GM12864 (cell line): ENCODE measurements around the gene HOTAIR.

Experiments used
- DNase-seq: peaks from one replicate; pipeline ENCODE4 v3.0.0-alpha.2; 2011; ENCODE audit warnings: low read depth
- H3K4me3 ChIP-seq: 2 replicates; pipeline ENCODE4 v1.5.1; 2011; ENCODE audit warnings: mild to moderate bottlenecking, low read depth, low read length, control low read depth
- CTCF ChIP-seq: IDR thresholded peaks from 2 replicates; pipeline ENCODE4 v1.5.1; 2011; ENCODE audit warnings: low read depth, mild to moderate bottlenecking, moderate library complexity, low read length, control low read depth, inconsistent platforms; ENCODE audit errors: missing control alignments

Gene HOTAIR

GRCh38 chr12:53941750-53942149 lies 33.0 kb downstream of the HOTAIR start:
- DNase-seq: no peak
- H3K4me3 ChIP-seq: no peak overlapping the region
- no peak for TF ChIP-seq CTCF

- H3K4me3 ChIP-seq: no peak overlapping the region
- no peak for DNase-seq
- no peak for TF ChIP-seq CTCF
Observed at GRCh38 chr12:53941187-53941586, 33.6 kb downstream of the HOTAIR start.

- no peak for DNase-seq
- no peak for TF ChIP-seq CTCF
Observed at GRCh38 chr12:53940443-53941014, 34.2 kb downstream of the HOTAIR start.

GRCh38 chr12:53939141-53940108 lies 35.3 kb downstream of the HOTAIR start:
- no peak for DNase-seq
- TF ChIP-seq CTCF: no peak
- H3K4me3 ChIP-seq: no peak overlapping the region

More at GRCh38 chr12:53940443-53941014, 34.2 kb downstream of the HOTAIR start:
- H3K4me3 ChIP-seq: no peak overlapping the region

GRCh38 chr12:53938326-53939140 lies 36.2 kb downstream of the HOTAIR start, which contains the start of gene HOXC13:
TSS of gene HOXC13 (plus strand) at chr12:53938831. CDS start at chr12:53938907, 76 bp downstream.
- no peak for DNase-seq
- no peak within 1 kb of the TSS for H3K4me3 ChIP-seq
- TF ChIP-seq CTCF: no peak

GRCh38 chr12:53937596-53938325 lies 37.0 kb downstream of the HOTAIR start:
- H3K4me3 ChIP-seq: no peak overlapping the region
- TF ChIP-seq CTCF: no peak
- DNase-seq: no peak
